Stimulated activated CD4-positive, alpha-beta T cell treated with anti-CD3 and anti-CD28 coated beads, Interleukin-1b, Interleukin-23, amount 100 ng/mL, for 24 hours (primary cell): ENCODE data around the gene CELF4.

Experiments used
- DNase-seq, 4 experiments: peaks; one replicate each; pipeline ENCODE4 v3.0.0-alpha.2; 2020; ENCODE audit warnings: low read depth in 4 of 4, low spot score in 1 of 4

The CELF4 gene

DNA sequence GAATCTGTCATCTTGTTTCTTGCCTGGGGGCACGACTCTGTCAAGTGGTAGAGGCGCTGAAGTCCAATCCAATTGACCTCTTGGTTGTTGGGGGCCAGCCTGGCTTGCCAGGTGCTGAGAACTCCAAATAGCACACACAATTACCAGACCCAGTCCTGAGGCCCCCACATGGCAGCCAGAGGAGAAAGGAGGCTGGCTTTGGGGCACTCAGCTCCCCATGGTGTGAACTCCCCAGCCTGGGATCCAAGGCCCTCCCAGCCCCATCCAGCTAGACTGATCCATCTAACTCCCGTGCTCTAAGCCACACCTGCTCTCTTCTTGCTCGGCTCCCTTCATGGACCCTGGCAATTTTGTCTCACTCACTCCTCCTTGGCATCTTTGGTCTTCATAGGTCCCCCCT lies 170.0 kb downstream of the CELF4 start:
- no peak for DNase-seq

DNA sequence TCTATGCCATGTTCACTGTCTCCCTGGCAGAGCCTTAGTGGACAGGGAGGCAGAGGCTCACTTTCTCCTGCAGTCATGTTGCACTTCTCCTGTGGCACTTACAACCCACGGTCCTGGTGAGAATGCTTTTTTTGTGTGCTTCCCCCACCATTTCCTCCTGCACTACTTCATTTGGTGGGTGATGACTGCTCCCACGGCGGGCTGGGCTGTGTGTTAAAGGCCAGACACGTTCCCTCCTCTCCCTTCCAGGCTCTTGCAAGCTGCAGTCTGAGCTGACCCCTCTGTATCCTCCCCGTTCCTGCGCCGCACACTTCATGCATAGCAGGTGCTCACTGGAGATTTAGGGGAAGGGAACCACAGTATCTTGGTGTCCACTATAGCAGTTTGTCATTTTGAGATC lies 170.5 kb downstream of the CELF4 start:
- DNase-seq: no peak

DNA sequence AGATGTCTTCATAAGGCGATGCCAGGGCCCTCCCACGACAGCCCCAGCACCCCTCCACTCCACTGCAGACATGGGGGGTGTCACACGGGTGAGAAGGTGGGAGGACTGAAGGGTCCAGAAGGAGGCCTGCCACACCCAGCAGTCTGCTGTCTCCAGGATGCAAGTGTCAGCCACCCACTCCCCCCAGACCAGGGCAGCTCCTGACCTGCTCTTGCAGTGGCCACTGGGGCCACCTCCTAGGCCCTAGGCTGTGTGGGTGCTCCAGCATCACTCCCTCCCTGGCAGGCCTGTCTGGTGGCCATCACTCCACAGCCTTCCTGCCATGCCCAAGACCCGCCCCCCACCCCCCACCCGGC lies 171.0 kb downstream of the CELF4 start:
- no peak for DNase-seq

DNA sequence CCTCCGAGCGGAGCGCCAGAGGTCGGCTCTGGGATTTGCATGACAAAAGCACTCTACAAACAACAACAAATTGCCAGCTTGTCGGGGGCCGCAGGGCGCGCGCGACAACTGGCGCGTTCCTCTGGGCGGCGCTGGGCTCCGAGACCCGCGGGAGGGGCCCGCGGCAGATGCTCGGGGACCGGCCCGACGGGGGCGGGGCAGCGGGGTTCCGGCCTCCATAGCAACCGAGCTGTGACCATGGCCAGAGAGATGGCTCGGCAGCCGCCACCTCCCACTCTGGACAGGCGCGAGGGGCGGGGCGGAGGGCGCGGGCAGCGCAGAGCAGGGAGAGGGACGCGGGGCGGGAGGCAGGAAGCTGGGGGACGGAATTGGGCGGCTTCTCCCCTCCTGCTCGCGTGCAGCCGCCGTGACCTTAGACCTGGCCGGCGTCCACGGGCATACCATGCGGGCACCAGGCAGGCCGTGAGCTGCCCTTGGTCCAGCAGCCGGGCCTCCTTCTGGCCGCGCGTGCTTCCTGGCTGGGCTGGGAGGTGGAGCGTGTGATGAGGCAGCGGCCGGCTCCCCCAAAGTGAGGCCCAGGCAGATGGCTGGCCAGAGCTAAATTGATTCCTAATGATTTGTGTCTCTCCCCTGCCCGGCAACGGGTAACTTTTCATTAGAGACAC lies 171.5 kb downstream of the CELF4 start:
- no peak for DNase-seq

DNA sequence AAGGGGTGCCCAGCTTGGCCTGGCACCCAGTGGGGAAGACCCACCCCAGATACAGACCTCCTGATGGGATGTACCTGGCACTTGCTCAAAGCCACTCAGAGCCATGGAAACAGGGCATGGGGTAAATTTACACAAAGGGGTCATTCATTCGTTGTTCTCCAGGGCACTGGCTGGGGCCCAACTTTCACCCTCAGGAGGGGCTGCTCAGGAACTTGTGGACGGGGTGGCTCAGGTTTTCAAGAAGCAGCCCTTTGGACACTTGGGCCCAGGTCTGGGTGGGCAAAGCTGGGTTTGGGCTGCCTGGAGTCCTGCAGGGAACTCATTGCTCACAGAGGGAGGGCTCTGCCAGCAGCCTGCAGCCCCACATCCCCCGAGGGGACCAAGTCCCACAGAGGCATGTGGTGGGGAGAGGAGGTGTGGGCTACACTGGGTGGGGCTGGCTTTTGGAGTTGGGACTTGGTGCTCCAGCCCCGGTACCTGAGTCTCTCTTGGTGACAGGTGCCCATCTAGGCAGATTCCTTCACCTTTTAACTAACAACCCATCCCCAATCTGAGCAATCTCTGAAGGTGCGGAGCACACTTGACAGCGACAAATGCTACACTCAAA lies 172.3 kb downstream of the CELF4 start:
- no peak for DNase-seq

DNA sequence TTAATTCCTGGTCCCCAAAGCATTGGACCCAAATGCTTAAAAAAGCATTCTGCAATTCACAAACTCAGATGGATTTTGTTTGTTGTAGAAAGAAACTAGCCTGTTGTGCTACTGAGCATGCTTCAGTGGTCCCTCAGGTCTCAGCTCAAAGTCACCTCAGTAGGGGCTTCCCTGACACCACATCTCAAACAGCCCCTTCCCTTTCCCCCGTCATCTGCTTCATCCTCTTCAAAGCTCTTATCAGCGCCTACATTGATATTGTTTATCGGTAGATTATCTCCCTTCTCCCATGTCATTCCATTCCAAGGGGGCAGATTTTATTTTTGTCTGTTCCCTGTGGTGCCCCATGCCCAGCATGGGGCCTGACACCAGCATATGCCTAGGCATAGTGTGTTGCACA lies 172.9 kb downstream of the CELF4 start:
- no peak for DNase-seq

DNA sequence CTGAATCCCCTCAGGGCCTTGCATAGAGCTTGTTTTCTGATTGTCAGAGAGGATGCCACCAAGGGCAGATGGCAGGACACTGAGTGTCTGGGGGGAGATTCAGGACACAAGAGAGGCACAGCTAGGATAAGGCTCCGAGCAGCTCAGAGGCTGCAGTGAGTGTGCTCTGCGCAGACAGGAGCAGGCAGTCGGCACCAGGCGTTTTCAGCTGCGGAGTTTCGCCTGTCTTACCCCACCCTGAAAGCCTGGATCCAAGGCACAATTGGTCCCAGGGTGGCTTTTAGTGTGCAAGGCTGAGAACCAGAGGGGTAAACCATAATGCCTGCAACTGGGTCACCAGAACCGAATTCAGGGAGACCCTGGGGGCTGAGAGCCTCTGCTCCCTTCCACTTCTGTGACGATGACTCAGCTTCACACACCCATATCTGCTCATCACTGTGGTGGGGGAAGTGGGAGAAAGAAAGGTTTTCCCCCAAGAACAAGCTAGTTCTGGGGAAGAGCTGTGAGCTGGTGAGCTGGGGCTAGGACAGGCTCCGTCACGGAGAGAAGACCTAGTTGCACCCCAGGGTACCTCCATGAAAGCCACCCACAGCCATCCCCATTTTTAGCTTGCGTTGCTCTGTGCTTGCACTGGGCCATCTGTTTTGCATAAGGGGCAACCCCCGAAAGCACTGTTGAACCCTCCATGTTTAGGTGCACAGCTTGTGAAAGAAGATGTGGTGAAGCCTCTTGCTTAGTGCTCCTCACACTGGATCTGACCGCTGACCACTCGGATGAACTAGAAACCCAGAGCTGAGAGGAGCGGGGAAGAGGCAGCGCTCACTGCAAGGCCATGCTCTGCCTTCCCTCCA lies 173.7 kb downstream of the CELF4 start:
- DNase-seq: no peak

DNA sequence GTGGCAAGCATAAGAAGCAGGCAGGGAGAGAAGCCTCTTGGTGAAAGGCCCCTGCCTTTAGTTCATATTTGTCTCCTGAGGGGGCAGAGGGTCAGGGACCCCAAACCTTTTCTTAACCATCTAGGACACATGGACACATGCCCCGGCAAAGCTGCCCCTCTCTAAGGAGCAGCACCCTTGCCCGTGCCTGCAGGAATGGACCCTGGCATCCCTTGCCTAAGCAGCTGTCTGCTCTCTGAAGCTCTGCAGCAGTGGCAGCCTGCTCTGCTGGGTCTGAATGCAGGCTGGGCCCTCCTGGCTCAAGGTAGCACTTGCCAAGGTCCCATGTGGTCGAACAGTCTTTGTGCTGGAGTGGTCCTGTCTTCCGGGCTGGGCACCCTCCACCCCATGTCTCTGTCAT lies 174.4 kb downstream of the CELF4 start:
- DNase-seq: no peak

DNA sequence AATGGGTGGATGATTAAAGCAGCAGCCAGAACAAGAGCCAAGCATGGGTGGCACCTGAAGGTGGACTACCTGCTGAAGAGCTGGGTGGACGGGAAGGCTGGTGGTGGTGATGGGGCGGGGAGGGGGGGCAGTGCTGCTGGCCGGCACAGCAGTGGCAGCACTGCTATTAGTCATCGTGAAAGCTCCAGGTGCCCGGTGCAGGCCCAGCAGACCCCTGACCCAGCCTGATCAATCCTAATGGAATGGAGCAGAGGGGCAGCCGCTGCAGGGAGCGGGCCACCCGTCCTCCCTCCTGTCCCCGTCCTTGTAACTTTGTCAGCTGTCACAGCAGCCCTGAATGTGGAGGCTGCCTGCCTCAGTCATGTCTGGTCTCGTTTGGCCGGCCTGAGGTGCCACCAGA lies 174.9 kb downstream of the CELF4 start:
- no peak for DNase-seq

DNA sequence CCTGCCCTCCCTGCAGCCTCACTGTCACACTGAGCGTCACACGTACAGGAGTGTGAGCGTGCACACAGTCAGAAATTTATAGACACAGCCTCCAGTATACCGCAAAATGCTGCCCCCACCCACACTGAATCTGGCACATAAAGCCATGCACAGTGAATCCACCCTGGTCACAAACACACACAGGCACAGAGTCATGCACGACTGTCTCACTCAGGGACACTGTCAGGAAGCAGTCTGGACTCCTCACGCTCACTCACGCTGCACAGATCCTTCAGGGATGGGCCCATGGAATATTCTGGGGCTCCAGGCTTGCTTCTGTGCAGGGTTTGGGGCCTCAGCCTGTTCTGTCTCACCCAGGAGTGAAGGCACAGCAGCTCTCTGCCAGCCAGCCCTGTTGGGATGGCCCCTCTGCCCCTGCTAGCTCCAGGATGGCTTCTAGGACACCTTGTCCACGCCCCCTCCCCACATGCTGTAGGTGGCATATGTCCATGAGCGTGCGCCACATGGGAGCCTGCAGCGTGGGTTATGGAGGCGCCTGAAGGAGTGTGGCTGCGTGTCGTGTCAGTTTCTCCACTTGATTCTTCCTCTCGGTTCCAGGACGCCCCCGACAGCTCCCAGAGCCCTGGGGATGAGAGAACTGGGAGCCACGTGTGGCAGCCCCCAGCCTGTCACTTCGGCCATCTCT lies 175.8 kb downstream of the CELF4 start:
- DNase-seq: no peak

DNA sequence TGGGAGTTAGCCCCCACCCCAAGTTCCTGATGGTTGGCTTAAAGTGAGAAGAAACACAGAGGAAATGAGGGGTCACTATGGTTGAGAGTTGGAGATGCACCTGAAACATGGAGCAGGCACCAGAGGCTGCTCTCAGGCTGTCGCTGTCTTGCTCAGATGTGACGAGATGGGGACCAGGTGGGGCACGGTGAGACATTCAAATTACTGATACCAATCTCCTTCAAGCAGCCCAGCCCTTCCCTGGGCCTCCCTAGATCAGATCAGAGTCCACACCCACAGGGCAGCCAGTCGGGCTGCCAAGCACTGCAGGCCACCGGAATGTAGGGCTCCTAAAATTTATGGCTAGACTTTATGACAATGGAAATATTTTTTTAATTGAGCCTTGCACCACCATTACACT lies 176.6 kb downstream of the CELF4 start:
- DNase-seq: no peak

DNA sequence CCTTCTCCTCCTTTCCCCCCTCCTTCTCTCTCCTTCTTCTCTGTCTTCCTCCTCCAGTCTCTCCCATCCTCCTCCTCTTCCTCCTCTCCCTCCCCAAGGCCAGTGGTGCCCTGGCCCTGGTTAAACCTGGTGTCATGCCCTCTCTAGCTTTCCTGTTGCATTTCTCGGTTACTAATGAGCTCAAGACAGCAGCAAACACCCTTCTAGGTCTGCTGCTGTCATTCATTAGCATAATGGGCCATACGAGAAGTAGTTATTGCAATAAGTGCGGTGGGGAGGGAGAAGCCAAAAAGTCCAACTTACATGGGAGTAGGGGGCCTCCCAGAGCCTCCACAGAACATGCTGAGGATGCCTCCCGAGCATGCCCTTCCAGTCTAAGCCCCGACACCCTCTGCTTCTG lies 177.2 kb downstream of the CELF4 start:
- DNase-seq: no peak

DNA sequence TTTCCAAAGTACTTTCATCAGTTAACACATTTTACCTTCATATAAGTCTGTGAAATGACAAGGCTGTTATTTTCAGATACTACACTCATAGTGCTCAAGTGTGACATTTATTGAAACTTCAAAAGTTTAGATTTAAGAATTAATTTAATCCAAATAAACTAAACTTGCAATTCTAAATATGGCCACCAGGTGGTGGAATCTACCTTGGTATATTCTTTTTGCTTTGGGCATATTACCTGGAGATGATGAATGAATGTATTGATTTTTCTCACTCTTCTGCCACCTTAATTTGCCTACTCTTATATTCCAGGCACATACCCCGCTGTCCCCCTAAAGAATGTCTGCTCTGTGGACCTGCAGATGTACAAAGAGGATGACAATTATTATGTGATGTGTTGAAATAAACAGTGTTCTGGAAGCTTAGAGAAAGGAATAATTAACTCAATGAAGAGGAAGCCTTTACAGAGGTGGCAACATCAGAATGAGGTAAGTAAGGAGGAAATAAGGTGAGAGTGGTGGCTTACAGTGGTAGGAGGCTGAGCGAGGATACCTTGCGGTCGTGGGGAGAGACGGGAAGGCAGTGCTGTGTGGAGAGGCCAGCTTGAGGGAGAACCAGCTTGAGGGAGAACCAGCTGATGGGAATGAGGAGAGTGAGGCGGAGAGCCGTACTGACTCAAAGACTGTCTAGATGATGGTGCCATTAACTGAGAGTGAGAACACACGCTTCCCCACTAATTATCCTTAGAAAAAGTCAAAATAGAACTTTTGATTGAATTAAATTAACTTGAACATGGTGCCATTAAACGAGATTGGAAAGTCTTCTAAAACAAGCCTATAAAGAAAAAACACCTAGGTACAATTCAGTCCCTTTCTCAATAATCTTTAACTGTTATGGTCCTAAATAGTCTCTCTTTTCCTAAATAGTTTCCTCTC lies 179.5 kb downstream of the CELF4 start:
- DNase-seq: no peak

DNA sequence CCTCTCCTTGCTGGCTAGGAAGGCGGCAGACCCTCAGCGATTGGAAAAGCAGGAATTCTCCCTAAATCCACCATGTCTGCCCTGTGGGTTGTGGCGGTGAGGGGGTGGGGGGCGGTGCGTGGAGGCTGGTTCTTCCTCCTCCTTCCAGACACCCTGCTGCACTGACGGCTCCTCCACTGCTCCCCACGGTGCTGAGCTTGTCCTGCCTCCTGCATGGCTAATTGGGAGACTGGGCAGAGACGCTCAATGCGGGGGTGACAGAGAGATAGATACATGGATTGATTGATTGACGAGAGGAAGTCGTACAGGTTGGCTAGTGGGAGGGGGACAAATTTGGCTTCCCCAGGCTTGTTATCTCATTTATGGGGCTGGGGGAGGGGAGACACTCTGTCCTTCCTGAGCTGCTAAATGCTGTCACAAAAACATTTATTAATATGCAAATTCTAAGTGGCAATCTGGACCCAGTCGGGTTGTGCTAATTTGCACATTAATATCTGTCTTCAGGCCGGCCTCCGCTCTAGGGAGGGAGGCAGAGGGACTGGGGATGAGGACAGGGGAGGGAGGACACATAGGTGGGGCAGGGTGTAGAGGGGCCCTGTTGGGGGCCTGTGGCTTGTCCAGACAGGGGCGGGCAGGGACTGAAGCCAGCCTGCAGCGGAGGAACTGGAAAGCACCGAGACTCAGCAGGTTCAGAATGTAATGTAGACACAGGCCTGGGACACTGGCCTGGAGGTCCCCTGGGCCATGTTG lies 181.6 kb downstream of the CELF4 start:
- no peak for DNase-seq

DNA sequence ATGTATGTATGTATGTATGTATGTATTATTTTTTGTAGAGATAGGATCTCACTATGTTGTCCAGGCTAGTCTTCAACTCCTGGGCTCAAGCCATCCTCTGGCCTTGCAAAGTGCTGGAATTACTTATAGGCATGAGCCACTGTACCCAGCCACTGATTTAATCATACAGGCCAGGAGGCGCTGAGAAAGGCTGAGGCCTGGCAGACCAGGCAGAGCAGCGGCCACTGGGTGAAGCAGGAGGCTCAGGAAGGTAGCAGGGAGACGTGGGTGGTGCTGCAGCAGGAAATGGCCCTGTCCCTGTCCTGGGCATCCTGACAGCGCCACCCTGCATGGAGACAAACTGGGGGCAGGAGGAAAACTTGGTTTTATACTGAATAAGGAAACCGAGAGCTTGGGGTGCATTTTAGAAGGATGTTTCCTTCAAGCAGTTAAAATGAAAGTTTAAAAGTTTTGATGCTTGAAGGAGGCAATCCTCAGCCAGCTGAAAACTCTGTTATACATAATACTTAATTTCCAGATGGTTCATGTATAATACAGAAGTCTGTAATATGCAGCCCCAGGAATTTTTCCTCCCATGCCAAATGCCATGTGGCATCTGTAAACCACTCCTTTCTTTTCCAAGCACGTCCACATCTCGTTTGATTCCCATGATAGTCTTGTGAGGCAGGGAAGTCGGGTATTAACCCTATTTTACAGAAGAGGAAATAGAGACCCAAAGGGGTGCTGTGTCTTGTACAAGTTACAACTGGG lies 182.4 kb downstream of the CELF4 start:
- DNase-seq: no peak

DNA sequence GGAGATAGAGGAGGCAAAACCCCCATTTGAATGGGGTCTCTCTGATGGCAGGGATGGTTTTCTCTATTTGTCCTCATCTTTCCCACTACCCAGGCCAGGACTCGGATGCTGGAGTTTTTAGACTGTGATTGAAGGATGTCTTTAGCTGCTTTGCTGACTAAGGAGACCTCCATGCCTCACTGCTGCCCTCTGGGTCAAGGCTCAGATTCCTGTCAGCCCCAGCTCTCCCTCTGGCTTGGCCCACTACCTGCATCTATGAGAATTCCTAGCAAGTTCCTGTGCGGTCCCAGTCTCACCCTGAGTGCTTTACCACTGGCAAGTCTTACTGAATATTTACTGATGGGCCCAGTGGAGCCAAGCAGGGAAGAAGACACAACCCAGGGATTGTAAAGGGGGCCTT lies 184.0 kb downstream of the CELF4 start:
- no peak for DNase-seq

DNA sequence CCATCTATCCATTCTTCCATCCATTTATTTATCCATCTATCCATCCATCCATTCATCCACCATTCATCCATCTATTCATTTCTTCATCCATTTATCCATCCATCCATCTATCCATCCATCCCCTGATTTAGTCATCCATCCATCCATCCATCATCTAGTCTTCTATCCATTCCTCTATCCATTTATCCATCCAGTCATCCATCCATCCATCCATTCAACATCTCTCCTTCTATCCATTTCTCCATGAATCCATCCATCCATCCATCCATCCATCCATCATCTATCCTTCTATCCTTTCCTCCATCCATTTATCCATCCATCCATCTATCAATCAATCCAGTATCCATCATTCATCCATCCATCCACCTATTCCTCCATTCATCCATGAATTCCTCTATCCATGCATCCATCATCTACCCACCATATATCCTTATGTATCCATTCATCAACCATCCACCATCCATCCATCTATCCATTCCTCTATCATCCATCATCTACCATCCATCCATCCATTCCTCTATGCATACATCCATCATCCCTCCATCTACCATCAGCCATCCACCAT lies 185.0 kb downstream of the CELF4 start:
- no peak for DNase-seq

DNA sequence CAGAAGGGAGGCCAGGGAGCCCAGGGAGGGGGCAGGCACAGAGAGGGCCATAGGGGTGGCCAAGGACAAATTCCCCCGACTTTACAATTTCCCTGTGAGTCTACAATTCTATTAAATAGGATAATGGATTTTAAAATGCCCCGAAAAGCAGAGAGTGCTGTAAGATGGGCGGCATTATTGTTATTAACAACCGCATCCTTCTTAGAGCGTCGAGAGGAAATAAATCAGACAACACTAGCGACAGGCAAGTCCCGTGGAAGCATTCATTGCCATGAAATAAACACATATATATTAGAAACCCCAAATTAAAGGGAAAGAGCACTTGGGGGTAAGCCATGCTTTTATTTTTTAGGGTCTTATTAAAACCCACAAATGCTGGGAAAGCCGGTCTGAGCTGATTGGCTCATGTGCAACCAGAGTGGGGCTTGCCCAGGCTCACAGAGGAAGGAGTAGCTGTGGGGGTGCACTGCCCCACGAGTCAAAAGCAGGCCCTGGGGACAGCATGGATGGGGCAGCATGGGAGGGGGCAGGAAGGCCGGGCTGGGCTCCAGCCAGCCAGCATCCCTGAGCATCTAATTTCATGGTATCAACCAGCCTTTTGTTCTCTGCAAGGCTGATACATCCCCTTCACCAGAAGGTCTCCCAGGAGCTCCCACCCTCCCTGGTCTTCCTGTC lies 187.1 kb downstream of the CELF4 start:
- no peak for DNase-seq

DNA sequence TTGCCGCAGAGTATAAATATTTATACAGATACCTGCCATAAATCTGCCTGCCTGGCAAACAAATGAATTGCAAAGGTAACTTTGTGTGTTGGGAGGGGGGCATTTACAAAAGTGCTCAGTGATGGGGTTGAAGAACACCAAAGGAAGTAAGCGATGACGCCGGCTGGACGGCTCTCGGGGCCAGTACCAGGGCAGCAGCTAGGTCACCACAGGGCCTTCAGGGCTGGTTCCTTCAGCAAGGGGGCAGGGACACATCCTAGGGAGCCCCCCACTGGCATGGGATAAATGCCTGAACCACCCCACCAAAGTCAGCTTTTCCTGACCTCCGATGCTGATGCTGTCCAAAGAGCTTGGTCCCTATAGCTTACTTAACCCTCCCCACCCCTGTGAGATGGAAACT lies 190.4 kb downstream of the CELF4 start:
- DNase-seq: no peak
